ENCODE measurements around the gene FASTKD3. TPM values are rescaled to one million over a fixed set of nuclear protein-coding genes. Genes with fewer than 3 reads are reported as not detected.

FASTKD3 gene
- total RNA-seq, 2 donors from 2014 or later: 1.3 to 9.1 TPM

DNA sequence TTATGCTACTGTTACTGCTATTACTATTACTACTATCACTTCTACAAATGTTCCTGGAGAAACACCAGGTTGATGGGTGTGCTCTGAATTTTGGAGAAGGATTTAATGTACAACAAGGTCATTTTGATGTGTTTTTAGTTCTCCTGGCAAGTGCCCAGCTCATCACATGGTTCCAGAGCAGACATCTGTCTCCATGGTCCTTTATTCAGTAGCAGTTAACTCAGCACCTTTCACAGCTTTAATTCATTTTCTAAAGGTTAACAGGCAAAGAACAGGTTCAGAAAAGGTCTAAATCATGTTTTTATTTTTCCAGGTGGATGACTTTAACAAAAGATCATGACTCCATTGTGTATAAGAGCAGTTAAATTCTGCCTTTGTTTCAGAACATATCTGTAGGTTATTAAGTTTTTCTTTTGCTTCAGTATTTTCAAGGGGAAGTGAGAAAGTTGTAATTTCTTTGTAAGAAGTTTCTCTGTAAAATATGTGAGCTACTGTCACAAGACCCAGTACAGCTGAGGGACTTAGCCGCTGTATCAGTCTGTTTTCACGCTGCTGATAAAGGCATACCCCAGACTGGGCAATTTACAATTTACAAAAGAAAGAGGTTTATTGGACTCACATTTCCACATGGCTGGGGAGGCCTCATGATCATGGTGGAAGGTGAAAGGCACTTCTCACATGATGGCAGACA is 42.1 kb upstream of the FASTKD3 start:
- Histone ChIP-seq H3K36me3 (replicated peaks in 1 of 2; ENCODE audit: insufficient read depth in 1 of 2, low read depth in 2 of 2) (peaks cover 0 to 2% of the 10 kb centered on the region in 2 donors), H3K4me1 (no peaks in the 10 kb centered on the region), H3K27ac (no peak overlapping the region), H3K27me3 (no peaks in the 10 kb centered on the region), H3K9me3 (peaks cover 0 to 14% (median 0%) of the 10 kb centered on the region in 3 donors), H3K4me3 (no peak overlapping the region)
- intact Hi-C loops (cut with DNase I): no loop called here
- TF ChIP-seq POLR2A (IDR thresholded peaks at IDR 0.05): no peak
- TF ChIP-seq, protein P1, sequence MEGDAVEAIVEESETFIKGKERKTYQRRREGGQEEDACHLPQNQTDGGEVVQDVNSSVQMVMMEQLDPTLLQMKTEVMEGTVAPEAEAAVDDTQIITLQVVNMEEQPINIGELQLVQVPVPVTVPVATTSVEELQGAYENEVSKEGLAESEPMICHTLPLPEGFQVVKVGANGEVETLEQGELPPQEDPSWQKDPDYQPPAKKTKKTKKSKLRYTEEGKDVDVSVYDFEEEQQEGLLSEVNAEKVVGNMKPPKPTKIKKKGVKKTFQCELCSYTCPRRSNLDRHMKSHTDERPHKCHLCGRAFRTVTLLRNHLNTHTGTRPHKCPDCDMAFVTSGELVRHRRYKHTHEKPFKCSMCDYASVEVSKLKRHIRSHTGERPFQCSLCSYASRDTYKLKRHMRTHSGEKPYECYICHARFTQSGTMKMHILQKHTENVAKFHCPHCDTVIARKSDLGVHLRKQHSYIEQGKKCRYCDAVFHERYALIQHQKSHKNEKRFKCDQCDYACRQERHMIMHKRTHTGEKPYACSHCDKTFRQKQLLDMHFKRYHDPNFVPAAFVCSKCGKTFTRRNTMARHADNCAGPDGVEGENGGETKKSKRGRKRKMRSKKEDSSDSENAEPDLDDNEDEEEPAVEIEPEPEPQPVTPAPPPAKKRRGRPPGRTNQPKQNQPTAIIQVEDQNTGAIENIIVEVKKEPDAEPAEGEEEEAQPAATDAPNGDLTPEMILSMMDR (IDR thresholded peaks at IDR 0.05): no peak
- 98 to 100% methylated on average over 2 of the region's 2 CpGs for WGBS, 2 donors
- ATAC-seq: no peak
- no peak for DNase-seq

DNA sequence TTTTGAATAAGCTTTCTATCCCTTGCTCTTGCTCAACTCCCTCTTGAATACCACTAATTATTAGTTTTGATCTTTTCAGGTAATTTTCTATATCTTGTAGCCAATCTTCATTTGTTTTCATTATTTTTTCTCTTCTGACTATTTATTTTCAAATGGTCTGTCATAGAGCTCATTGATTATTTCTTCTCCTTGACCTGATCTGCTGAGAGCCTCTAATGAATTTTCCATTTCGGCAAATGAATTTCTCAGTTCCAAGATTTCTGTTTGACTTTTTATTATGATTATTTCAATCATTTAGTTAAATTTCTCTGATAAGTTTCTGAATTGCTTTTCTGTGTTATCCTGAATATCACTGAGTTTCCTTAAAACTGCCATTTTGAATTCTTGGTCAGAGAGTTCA is 39.5 kb upstream of the FASTKD3 start:
- H3K36me3 ChIP-seq (replicated peaks in 1 of 2; ENCODE audit: insufficient read depth in 1 of 2, low read depth in 2 of 2): peaks cover 0 to 2% of the 10 kb centered on the region in 2 donors
- no peak overlapping the region for H3K27ac ChIP-seq
- no peak overlapping the region for H3K4me3 ChIP-seq
- TF ChIP-seq, protein P1 (IDR thresholded peaks at IDR 0.05): no peak
- TF ChIP-seq POLR2A (IDR thresholded peaks at IDR 0.05): no peak
- ATAC-seq: no peak
- H3K9me3 ChIP-seq: peaks cover 0 to 14% (median 0%) of the 10 kb centered on the region in 3 donors
- 100% methylated on average over 1 of the region's 1 CpG for WGBS, 2 donors
- no peak for DNase-seq
- H3K4me1 ChIP-seq: no peaks in the 10 kb centered on the region
- intact Hi-C loops (cut with DNase I): no loop called here
- no peaks in the 10 kb centered on the region for H3K27me3 ChIP-seq

DNA sequence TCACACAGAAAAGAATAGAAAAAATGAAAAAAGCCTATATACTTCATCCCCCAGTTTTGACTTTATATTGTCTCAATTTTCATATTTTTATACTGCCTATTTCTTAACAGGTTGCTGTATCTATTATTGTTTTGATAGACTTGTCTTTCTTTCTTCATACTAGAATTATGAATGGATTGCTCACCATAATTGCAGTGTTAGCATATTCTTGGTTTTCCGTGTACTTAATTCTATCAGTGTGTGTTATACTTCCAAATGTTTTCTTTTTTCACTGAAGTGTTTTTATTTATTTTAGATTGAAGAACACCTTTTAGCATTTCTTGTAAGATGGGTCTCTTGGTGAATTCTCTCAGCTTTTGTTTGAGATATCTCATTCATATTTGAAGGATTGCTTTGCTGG is 38.8 kb upstream of the FASTKD3 start:
- Histone ChIP-seq H3K27me3 (no peaks in the 10 kb centered on the region), H3K27ac (no peak overlapping the region), H3K36me3 (replicated peaks in 1 of 2; ENCODE audit: insufficient read depth in 1 of 2, low read depth in 2 of 2) (peaks cover 0 to 2% of the 10 kb centered on the region in 2 donors), H3K4me1 (no peaks in the 10 kb centered on the region), H3K9me3 (peaks cover 0 to 14% (median 0%) of the 10 kb centered on the region in 3 donors), H3K4me3 (no peak overlapping the region)
- ATAC-seq: no peak
- no peak for DNase-seq
- WGBS, 2 donors: 97 to 100% methylated on average over 1 of the region's 1 CpG
- TF ChIP-seq, protein P1 (IDR thresholded peaks at IDR 0.05): no peak
- TF ChIP-seq POLR2A (IDR thresholded peaks at IDR 0.05): no peak
- intact Hi-C loops (cut with DNase I): no loop called here

DNA sequence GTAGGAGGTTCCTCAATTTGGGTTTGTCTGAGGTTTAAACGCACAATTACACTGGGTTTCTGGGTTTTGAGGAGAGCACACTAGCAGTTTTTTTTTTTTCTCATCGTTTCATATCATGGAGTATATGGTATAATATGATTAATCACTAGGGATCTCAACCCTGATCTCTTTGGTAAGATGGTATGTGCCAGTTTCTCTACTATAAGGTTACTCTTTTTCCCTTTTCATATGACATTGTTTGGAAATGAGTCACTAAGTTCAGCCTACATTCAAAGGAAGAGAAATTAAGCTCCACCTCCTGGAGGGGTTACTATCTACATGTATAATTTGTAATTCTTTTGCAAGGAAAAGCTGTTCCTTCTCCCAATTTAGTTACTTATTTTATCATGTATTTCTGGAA is 35.3 kb upstream of the FASTKD3 start:
- WGBS, 2 donors: 86 to 89% methylated on average over 2 of the region's 2 CpGs
- ATAC-seq (no peak), DNase-seq (no peak)
- Histone ChIP-seq H3K36me3 (replicated peaks in 1 of 2; ENCODE audit: insufficient read depth in 1 of 2, low read depth in 2 of 2) (peaks cover 0 to 9% of the 10 kb centered on the region in 2 donors), H3K9me3 (peaks cover 0 to 9% (median 0%) of the 10 kb centered on the region in 3 donors), H3K27ac (no peak overlapping the region), H3K27me3 (no peaks in the 10 kb centered on the region), H3K4me3 (no peak overlapping the region), H3K4me1 (no peaks in the 10 kb centered on the region)
- TF ChIP-seq POLR2A (IDR thresholded peaks at IDR 0.05): no peak
- TF ChIP-seq, protein P1 (IDR thresholded peaks at IDR 0.05): no peak
- intact Hi-C loops (cut with DNase I): no loop called here
